Pancreas (tissue), 10 donors: ENCODE measurements around the gene CELA2B. TPM values are rescaled to one million over a fixed set of nuclear protein-coding genes. Genes with fewer than 3 reads are reported as not detected.
"Not testable (repeated sequence)": the region's sequence is repeated elsewhere in the genome, so short reads cannot be mapped to it uniquely, and the experiment has no call there.

Experiments
- ATAC-seq, 4 donors: fragments of 200-7000 bp; cut with Tn5 transposase; one replicate each; pipeline versions ENCODE4 v1.8.0 to v1.9.1; 2020; ENCODE audit warnings: mild to moderate bottlenecking in 4 of 4, moderate library complexity in 4 of 4
- DNase-seq, 6 donors: peaks; one replicate each; pipeline ENCODE4 v3.0.0-alpha.2; 2020
- FAIRE-seq: peaks from 2 replicates; lab custom pipeline; 2012; peaks lifted over from hg19 to GRCh38; lab: Jason Lieb, UNC
- H3K27ac ChIP-seq, 4 donors: fragments of 200-600 bp; sonication (generic); 1 replicate in 3 of 4; 2 replicates in 1 of 4; pipeline versions ENCODE4 v1.5.0 to v1.8.0; 2020
- H3K27me3 ChIP-seq, 4 donors: fragments of 200-600 bp; one replicate each; pipeline ENCODE4 v1.8.0; 2021
- H3K36me3 ChIP-seq, 3 donors: fragments of 200-600 bp; sonication (generic) in 1 of 3; one replicate each; pipeline versions ENCODE4 v1.5.0 to v1.8.0; 2020 to 2021
- H3K4me1 ChIP-seq, 3 donors: fragments of 200-600 bp; one replicate each; pipeline ENCODE4 v1.8.0; 2021
- H3K4me3 ChIP-seq, 4 donors: fragments of 200-600 bp; sonication (generic) in 2 of 4; one replicate each; pipeline versions ENCODE4 v1.5.0 to v1.8.0; 2020 to 2021
- H3K9me3 ChIP-seq, 4 donors: fragments of 200-600 bp; one replicate each; pipeline ENCODE4 v1.8.0; 2021
- WGBS, 2 donors: extraction: QIAGEN DNeasy Blood & Tissue Kit; methylation state at CpG; one replicate each; pipeline ENCODE4 v1.1.7; 2013; 5-methylcytosine and 5-hydroxymethylcytosine counted together
- intact Hi-C, 3 donors: fragments of 100-400 bp; cut with DNase I; formaldehyde crosslinking; loops; one replicate each; pipeline versions ENCODE4 v1.11.1 to v1.14.2; 2022
- polyA plus RNA-seq, 2 donors: library from polyadenylated mRNA; stranded (reverse); fragments of 200-250 nt; gene quantifications; one replicate each; pipeline ENCODE4 v1.2.3, GENCODE V29; 2013
- total RNA-seq, 6 donors: library from RNA; stranded (reverse); fragmentation: NEBNext Ultra II Directional in 4 of 6; extraction: Animal tissue kit (Norgen Biotek cat#: 25700) in 4 of 6; gene quantifications; one replicate each; pipeline versions ENCODE4 v1.2.1 to v1.2.4, GENCODE V29; 2021 to 2023
- TF ChIP-seq, protein P1 (sequence below), 4 donors: fragments of 200-600 bp; sonication (generic) in 3 of 4; IDR thresholded peaks; one replicate each; pipeline versions ENCODE4 v1.5.0 to v1.8.0; 2021; ENCODE audit warnings: antibody characterized with exemption in 4 of 4
- donor health status: healthy with polysubstance abuse.
- donor health status: DM: no; HTN: no; CAD: no; lungs with moderate emphysema.
- donor health status: DM: no; HTN: no; CAD: no.
- donor health status: control.
- donor health status: control.
- donor health status: Bipolar disorder and iron deficiency.
- donor health status: DM: yes; HTN: yes; CAD: no.
- donor health status: DM: no; HTN: no; CAD: no.
- donor health status: DM: no; HTN: no; CAD: no.
- donor health status: DM: yes; HTN: yes; CAD: no.

The CELA2B gene
- total and polyA plus RNA-seq, 8 donors = 186 to 2,290 (median 558) TPM

- no peak for FAIRE-seq
- intact Hi-C loops = loop anchor here in 1 of 3 donors (5.0 to 10.0 kb wide), 2 partner anchors 106 to 289 kb away; no protein-coding TSS in a partner anchor
- H3K27ac ChIP-seq = peak overlapping the region; percentile 61 to 85 (median 81)
- H3K9me3 ChIP-seq = no peaks in the 10 kb centered on the region
- TF ChIP-seq, protein P1, sequence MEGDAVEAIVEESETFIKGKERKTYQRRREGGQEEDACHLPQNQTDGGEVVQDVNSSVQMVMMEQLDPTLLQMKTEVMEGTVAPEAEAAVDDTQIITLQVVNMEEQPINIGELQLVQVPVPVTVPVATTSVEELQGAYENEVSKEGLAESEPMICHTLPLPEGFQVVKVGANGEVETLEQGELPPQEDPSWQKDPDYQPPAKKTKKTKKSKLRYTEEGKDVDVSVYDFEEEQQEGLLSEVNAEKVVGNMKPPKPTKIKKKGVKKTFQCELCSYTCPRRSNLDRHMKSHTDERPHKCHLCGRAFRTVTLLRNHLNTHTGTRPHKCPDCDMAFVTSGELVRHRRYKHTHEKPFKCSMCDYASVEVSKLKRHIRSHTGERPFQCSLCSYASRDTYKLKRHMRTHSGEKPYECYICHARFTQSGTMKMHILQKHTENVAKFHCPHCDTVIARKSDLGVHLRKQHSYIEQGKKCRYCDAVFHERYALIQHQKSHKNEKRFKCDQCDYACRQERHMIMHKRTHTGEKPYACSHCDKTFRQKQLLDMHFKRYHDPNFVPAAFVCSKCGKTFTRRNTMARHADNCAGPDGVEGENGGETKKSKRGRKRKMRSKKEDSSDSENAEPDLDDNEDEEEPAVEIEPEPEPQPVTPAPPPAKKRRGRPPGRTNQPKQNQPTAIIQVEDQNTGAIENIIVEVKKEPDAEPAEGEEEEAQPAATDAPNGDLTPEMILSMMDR (IDR thresholded peaks at IDR 0.05) = no peak
- 67% methylated on average over 9 of the region's 9 CpGs for WGBS, 2 donors
- no peaks in the 10 kb centered on the region for H3K27me3 ChIP-seq
- DNase-seq = peak in 2 of 6 donors; percentile 48 to 74
- H3K4me3 ChIP-seq = no peak overlapping the region
- no peak for ATAC-seq
- H3K36me3 ChIP-seq = peaks cover 0 to 2% (median 0%) of the 10 kb centered on the region in 3 donors
- H3K4me1 ChIP-seq = peaks cover 19 to 37% (median 33%) of the 10 kb centered on the region in 3 donors
Measured at GRCh38 chr1:15433471-15433870, 42.4 kb upstream of the CELA2B start.

- peaks cover 19 to 37% (median 33%) of the 10 kb centered on the region in 3 donors for H3K4me1 ChIP-seq
- FAIRE-seq, DNase-seq, H3K4me3 ChIP-seq, H3K36me3 ChIP-seq, H3K9me3 ChIP-seq, ATAC-seq, H3K27me3 ChIP-seq: not testable (repeated sequence)
- H3K27ac ChIP-seq = peak overlapping the region in 1 of 4 donors; percentile 53
- 54 to 58% methylated on average over 8 of the region's 8 CpGs for WGBS, 2 donors
- intact Hi-C loops = loop anchor here in 1 of 3 donors (5.0 to 10.0 kb wide), 2 partner anchors 107 to 290 kb away; no protein-coding TSS in a partner anchor
Measured at GRCh38 chr1:15434739-15435138, 41.2 kb upstream of the CELA2B start.

DNA sequence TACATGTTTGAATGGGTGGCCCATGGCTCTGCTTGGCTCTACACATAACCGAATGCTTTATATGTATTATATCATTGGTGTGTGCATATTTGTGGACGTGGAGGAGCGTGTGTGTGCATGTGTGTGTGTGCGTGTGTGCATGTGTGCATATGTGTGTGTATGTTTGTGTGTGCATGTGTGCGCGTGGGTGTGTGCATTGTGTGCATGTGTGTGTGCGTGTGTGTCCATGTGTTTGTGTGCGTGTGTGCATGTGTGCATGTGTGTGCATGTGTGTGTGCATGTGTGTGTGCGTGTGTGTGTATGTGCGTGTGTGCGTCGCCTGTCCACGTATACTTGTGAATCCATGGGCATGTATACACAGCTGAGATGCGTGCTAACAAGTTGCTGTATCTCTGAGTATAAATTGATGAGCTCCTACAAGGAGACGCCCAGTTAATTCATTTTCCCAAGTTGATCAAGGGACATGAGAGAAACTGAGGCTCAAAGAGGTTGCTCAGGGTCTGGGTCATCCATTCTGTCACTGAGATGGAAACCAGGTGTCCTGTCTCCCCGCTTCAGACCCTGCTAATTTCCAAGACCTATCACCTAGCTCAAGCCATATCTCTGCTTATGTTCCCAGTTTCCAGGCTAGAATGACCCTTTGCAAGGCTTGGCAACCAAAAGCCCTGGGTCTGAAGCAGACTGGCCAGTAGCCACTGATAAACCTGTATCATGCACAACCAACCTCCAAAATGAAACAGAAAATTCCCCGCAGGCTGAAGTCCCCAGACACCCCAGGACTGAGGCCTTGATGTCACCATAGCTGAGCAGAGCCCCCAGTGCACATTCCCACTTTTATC is 40.4 kb upstream of the CELA2B start:
- Histone ChIP-seq H3K4me3 (no peak overlapping the region), H3K36me3 (no peaks in the 10 kb centered on the region), H3K9me3 (no peaks in the 10 kb centered on the region), H3K4me1 (peaks cover 19 to 35% (median 33%) of the 10 kb centered on the region in 3 donors), H3K27me3 (no peaks in the 10 kb centered on the region), H3K27ac (peak overlapping the region in 1 of 4 donors; percentile 36)
- intact Hi-C loops = loop anchor here in 1 of 3 donors (10.0 kb wide), 1 partner anchor 291 kb away; no protein-coding TSS in a partner anchor
- ATAC-seq (peak in 1 of 4 donors; percentile 0), DNase-seq (peak in 1 of 6 donors; percentile 35), FAIRE-seq (no peak)
- TF ChIP-seq, protein P1 (IDR thresholded peaks at IDR 0.05) = no peak
- 79 to 82% methylated on average over 17 of the region's 17 CpGs for WGBS, 2 donors

- no peak for FAIRE-seq
- no peak for DNase-seq
- TF ChIP-seq, protein P1 (IDR thresholded peaks at IDR 0.05) = no peak
- WGBS, 2 donors = 73 to 87% methylated on average over 6 of the region's 6 CpGs
- no peak for ATAC-seq
- no peak overlapping the region for H3K4me3 ChIP-seq
- no peaks in the 10 kb centered on the region for H3K36me3 ChIP-seq
- no peaks in the 10 kb centered on the region for H3K27me3 ChIP-seq
- peaks cover 13 to 28% (median 22%) of the 10 kb centered on the region in 3 donors for H3K4me1 ChIP-seq
- no peaks in the 10 kb centered on the region for H3K9me3 ChIP-seq
- intact Hi-C loops = loop anchor here in 1 of 3 donors (10.0 kb wide), 1 partner anchor 292 kb away; no protein-coding TSS in a partner anchor
- peak overlapping the region in 3 of 4 donors; percentile 0 to 77 (median 72) for H3K27ac ChIP-seq
Measured at GRCh38 chr1:15436881-15437442, 38.9 kb upstream of the CELA2B start.

DNA sequence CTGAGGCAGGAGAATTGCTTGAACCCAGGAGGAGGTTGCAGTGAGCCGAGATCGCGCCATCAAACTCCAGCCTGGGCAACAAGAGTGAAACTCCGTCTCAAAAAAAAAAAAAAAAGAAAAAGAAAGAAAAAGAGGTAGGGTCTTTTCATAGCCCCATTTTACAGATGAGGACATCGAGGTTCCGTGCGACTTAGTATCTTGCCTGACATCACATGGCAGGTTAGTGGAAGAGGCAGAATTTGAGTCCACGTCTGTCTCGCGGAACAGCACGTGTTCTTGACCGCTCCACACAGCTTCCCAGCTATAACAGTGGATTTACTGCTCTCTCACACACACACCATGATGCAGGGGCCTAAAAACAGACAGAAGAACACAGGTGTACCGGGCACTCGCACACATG is 36.6 kb upstream of the CELA2B start:
- ATAC-seq = peak in 2 of 4 donors; percentile 1 to 3
- peak overlapping the region; percentile 37 to 51 (median 42) for H3K4me3 ChIP-seq
- FAIRE-seq = no peak
- peak overlapping the region; percentile 51 to 77 (median 66) for H3K27ac ChIP-seq
- peaks cover 6 to 13% (median 12%) of the 10 kb centered on the region in 3 donors for H3K4me1 ChIP-seq
- WGBS, 2 donors = 41 to 43% methylated on average over 14 of the region's 14 CpGs
- intact Hi-C loops = loop anchor here in 1 of 3 donors (10.0 kb wide), 1 partner anchor 295 kb away; no protein-coding TSS in a partner anchor
- H3K27me3 ChIP-seq = no peaks in the 10 kb centered on the region
- no peaks in the 10 kb centered on the region for H3K36me3 ChIP-seq
- H3K9me3 ChIP-seq = no peaks in the 10 kb centered on the region
- TF ChIP-seq, protein P1 (IDR thresholded peaks at IDR 0.05) = no peak
- no peak for DNase-seq
